CD4-positive, alpha-beta T cell (primary cell): Measurements from ENCODE around the gene CDH13. TPM values are rescaled to one million over a fixed set of nuclear protein-coding genes. Genes with fewer than 3 reads are reported as not detected.

Source experiments
- ATAC-seq: fragments of 200-7000 bp; cut with Tn5 transposase; one replicate; pipeline ENCODE4 v1.10.0; 2022; ENCODE audit warnings: mild to moderate bottlenecking; ENCODE audit not compliant: poor library complexity
- CTCF ChIA-PET: fragments of 350-600 bp; sonication (Branson Sonifier 250); formaldehyde crosslinking; loops from one replicate; lab custom pipeline; 2021; ENCODE audit warnings: antibody characterized with exemption, inconsistent platforms; lab: Charles Lee
- POLR2A ChIA-PET: fragments of 350-600 bp; sonication (Branson Sonifier 250); formaldehyde crosslinking; loops from one replicate; lab custom pipeline; 2021; ENCODE audit warnings: antibody characterized with exemption, inconsistent platforms; lab: Charles Lee
- DNase-seq, 14 experiments: peaks; one replicate each; pipeline ENCODE4 v3.0.0-alpha.2; 2013 to 2020; ENCODE audit warnings: mixed read lengths in 2 of 14
- H3K27ac ChIP-seq, 2 donors: one replicate each; pipeline versions ENCODE4 v1.5.1 to v1.7.0; 2013; ENCODE audit warnings: low read length in 2 of 2, low read depth in 1 of 2, mild to moderate bottlenecking in 1 of 2
- H3K27me3 ChIP-seq, 2 experiments: 1 replicate in 1 of 2; 2 replicates in 1 of 2; pipeline versions ENCODE4 v1.6.1 to v1.7.0; 2013; ENCODE audit warnings: low read length in 2 of 2, control low read depth in 1 of 2, mild to moderate bottlenecking in 1 of 2, moderate library complexity in 1 of 2; ENCODE audit not compliant: insufficient read depth in 2 of 2, control insufficient read depth in 1 of 2
- H3K36me3 ChIP-seq: one replicate; pipeline ENCODE4 v1.6.1; 2013; ENCODE audit warnings: low read length, control low read depth; ENCODE audit not compliant: insufficient read depth
- H3K4me1 ChIP-seq: one replicate; pipeline ENCODE4 v1.6.1; 2013; ENCODE audit warnings: low read length, control low read depth; ENCODE audit not compliant: insufficient read depth
- H3K4me3 ChIP-seq: one replicate; pipeline ENCODE4 v1.5.1; 2013; ENCODE audit warnings: mild to moderate bottlenecking, low read length, moderate library complexity
- H3K9me3 ChIP-seq, 2 experiments: 1 replicate in 1 of 2; 2 replicates in 1 of 2; pipeline versions ENCODE4 v1.6.1 to v1.7.0; 2013; ENCODE audit warnings: low read length in 2 of 2, mild to moderate bottlenecking in 2 of 2, control low read depth in 1 of 2, moderate library complexity in 1 of 2; ENCODE audit not compliant: control insufficient read depth in 1 of 2, insufficient read depth in 1 of 2
- H3K27ac Mint-ChIP-seq: one replicate; pipeline ENCODE4 v1.8.0; 2020; ENCODE audit warnings: mixed read lengths
- H3K27me3 Mint-ChIP-seq: one replicate; pipeline ENCODE4 v1.8.0; 2021; ENCODE audit warnings: mixed read lengths
- H3K36me3 Mint-ChIP-seq: one replicate; pipeline ENCODE4 v1.8.0; 2021; ENCODE audit warnings: low read depth, mixed read lengths
- H3K4me1 Mint-ChIP-seq: one replicate; pipeline ENCODE4 v1.8.0; 2021; ENCODE audit warnings: low read depth, mixed read lengths
- H3K4me3 Mint-ChIP-seq: one replicate; pipeline ENCODE4 v1.8.0; 2020; ENCODE audit warnings: mild to moderate bottlenecking, mixed read lengths
- H3K9me3 Mint-ChIP-seq: one replicate; pipeline ENCODE4 v1.8.0; 2020; ENCODE audit warnings: mixed read lengths
- intact Hi-C, 2 experiments: fragments of 100-400 bp; cut with DNase I in 1 of 2; cut with micrococcal nuclease in 1 of 2; formaldehyde crosslinking; loops; one replicate each; pipeline versions ENCODE4 v1.15.1 to v1.9.0; 2023 to 2025; cut with DNase I, micrococcal nuclease
- total RNA-seq, 174 experiments: library from RNA in 2 of 174; stranded (reverse) in 2 of 174; gene quantifications; one replicate each; pipeline ENCODE4 v1.2.3 and lab custom pipeline; 2021 to 2026
- TF ChIP-seq, protein P1 (sequence below): fragments of 200-600 bp; IDR thresholded peaks from one replicate; pipeline ENCODE4 v1.8.0; 2022; ENCODE audit warnings: antibody characterized with exemption, mild to moderate bottlenecking

CDH13 gene
- total RNA-seq, 2 experiments from 2014 or later: not detected

DNA sequence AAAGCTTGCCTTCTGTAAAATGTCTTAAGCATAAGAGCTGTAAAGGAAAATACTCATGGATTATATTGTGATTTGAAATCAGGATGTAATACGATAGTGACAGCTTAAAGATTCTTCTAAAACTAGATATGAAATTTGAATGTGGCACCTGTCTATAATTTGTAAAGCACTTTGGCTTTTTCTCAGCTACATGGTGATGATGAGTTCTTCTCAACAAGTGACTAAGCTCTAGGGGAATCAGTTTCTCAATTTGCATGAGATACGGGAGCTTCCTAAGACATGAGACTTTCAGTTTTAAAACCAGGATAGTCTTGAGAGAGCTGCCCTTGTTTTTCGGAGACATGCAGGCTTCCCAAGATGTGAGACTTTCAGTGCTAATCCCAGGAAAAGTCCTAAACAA is 439.2 kb downstream of the CDH13 start:
- no peaks in the 10 kb centered on the region for H3K36me3 Mint-ChIP-seq
- TF ChIP-seq, protein P1, sequence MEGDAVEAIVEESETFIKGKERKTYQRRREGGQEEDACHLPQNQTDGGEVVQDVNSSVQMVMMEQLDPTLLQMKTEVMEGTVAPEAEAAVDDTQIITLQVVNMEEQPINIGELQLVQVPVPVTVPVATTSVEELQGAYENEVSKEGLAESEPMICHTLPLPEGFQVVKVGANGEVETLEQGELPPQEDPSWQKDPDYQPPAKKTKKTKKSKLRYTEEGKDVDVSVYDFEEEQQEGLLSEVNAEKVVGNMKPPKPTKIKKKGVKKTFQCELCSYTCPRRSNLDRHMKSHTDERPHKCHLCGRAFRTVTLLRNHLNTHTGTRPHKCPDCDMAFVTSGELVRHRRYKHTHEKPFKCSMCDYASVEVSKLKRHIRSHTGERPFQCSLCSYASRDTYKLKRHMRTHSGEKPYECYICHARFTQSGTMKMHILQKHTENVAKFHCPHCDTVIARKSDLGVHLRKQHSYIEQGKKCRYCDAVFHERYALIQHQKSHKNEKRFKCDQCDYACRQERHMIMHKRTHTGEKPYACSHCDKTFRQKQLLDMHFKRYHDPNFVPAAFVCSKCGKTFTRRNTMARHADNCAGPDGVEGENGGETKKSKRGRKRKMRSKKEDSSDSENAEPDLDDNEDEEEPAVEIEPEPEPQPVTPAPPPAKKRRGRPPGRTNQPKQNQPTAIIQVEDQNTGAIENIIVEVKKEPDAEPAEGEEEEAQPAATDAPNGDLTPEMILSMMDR: no peak
- no peak overlapping the region for H3K27ac Mint-ChIP-seq
- POLR2A ChIA-PET: no interaction called here
- H3K4me1 Mint-ChIP-seq: no peaks in the 10 kb centered on the region
- no peaks in the 10 kb centered on the region for H3K36me3 ChIP-seq
- H3K4me3 ChIP-seq: no peak overlapping the region
- H3K9me3 Mint-ChIP-seq: peaks cover 5% of the 10 kb centered on the region
- no peak overlapping the region for H3K4me3 Mint-ChIP-seq
- peaks cover 0 to 4% of the 10 kb centered on the region in 2 experiments for H3K9me3 ChIP-seq
- no peaks in the 10 kb centered on the region for H3K27me3 ChIP-seq
- H3K27ac ChIP-seq: no peak overlapping the region
- no peaks in the 10 kb centered on the region for H3K27me3 Mint-ChIP-seq
- intact Hi-C loops: no loop called here
- CTCF ChIA-PET: no interaction called here
- no peak for ATAC-seq
- H3K4me1 ChIP-seq: no peaks in the 10 kb centered on the region
- DNase-seq: no peak

- ChIA-PET CTCF (no interaction called here), POLR2A (no interaction called here)
Measured at GRCh38 chr16:83066881-83067280, 440.1 kb downstream of the CDH13 start.

DNA sequence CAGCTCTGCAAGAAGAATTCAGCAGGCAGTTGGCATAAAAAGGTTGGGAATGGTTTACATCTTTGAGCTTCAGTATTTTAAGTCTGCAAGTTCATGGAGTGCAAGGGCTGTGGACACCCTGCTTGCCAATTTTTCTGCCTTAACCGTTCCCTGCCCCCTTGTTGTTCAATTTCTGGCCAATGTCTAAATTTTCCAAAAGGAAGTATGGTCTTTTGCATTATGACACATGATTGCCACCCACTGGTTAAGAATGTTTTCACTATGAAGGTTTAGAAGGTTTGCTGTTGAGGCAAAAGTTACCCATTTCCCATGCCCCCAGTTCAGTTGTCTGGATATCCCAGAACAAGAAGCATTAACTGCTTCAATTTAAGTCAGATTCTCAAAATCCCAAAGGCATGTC is 441.9 kb downstream of the CDH13 start:
- intact Hi-C loops: no loop called here
- Histone ChIP-seq H3K36me3 (no peaks in the 10 kb centered on the region), H3K4me1 (no peaks in the 10 kb centered on the region), H3K4me3 (no peak overlapping the region), H3K27me3 (no peaks in the 10 kb centered on the region), H3K9me3 (peaks cover 0 to 4% of the 10 kb centered on the region in 2 experiments), H3K27ac (no peak overlapping the region)
- Mint-ChIP-seq H3K27me3 (no peaks in the 10 kb centered on the region), H3K9me3 (peaks cover 1% of the 10 kb centered on the region), H3K4me3 (no peak overlapping the region), H3K27ac (no peak overlapping the region), H3K4me1 (no peaks in the 10 kb centered on the region), H3K36me3 (no peaks in the 10 kb centered on the region)
- DNase-seq (no peak), ATAC-seq (no peak)
- CTCF ChIA-PET: no interaction called here
- TF ChIP-seq, protein P1: no peak
- POLR2A ChIA-PET: no interaction called here

More at GRCh38 chr16:83066881-83067280, 440.1 kb downstream of the CDH13 start:
- H3K4me1 ChIP-seq: no peaks in the 10 kb centered on the region
- H3K4me1 Mint-ChIP-seq: no peaks in the 10 kb centered on the region
- peaks cover 5% of the 10 kb centered on the region for H3K9me3 Mint-ChIP-seq
- TF ChIP-seq, protein P1: no peak
- H3K36me3 ChIP-seq: no peaks in the 10 kb centered on the region
- no peak overlapping the region for H3K27ac Mint-ChIP-seq
- DNase-seq: no peak
- H3K27me3 ChIP-seq: no peaks in the 10 kb centered on the region
- ATAC-seq: no peak
- intact Hi-C loops: no loop called here
- H3K4me3 Mint-ChIP-seq: no peak overlapping the region
- peaks cover 0 to 4% of the 10 kb centered on the region in 2 experiments for H3K9me3 ChIP-seq
- no peak overlapping the region for H3K27ac ChIP-seq
- H3K36me3 Mint-ChIP-seq: no peaks in the 10 kb centered on the region
- H3K27me3 Mint-ChIP-seq: no peaks in the 10 kb centered on the region
- H3K4me3 ChIP-seq: no peak overlapping the region
